ENCODE data around the gene UIMC1. TPM values are rescaled to one million over a fixed set of nuclear protein-coding genes. Genes with fewer than 3 reads are reported as not detected.

Gene UIMC1
- polyA plus RNA-seq, 1 donor (not counting 4 experiments of a cell fraction or from before 2014, with no cell fraction given) = 29.0 TPM

DNA sequence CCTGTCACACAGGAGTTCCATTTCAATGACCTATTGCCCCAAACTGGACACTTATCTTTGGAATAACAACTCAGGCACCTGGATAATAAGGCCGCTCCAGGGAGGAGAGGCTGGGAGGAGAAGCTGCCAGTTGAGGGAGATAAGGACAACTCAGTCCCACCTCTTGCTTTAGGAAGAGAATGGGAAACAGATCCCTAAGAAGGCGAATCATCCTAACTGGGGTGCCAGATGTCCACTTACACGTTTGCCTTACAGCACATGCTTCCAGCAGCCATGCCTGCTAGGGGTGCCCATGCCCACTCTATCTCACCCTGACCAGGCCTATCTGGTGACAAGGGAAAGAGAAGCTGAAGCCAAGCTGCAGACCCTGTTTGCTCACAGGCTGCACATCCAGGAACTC is 113.9 kb downstream of the UIMC1 start:
- Histone ChIP-seq H3K9me3 (ENCODE audit: control insufficient read depth, low read depth, low read length) (no peaks in the 10 kb centered on the region), H3K27me3 (ENCODE audit: control insufficient read depth, extremely low read depth, insufficient read depth, low read length) (peaks cover 10% of the 10 kb centered on the region), H3K9me1 (ENCODE audit: control insufficient read depth, extremely low read depth, insufficient read depth, low read length) (no peaks in the 10 kb centered on the region), H3K4me1 (ENCODE audit: control insufficient read depth, extremely low read depth, insufficient read depth, low read length) (no peaks in the 10 kb centered on the region), H3K27ac (ENCODE audit: control insufficient read depth, insufficient read depth, low read length) (no peak overlapping the region), H2AFZ (ENCODE audit: control insufficient read depth, low read length) (no peak overlapping the region), H3K4me2 (ENCODE audit: control insufficient read depth, extremely low read depth, insufficient read depth, low read depth, low read length) (no peak overlapping the region), H3K79me2 (ENCODE audit: control insufficient read depth, insufficient read depth, low read length) (no peaks in the 10 kb centered on the region), H3K36me3 (ENCODE audit: control insufficient read depth in 2 of 2, extremely low read depth in 1 of 2, insufficient read depth in 2 of 2, low read length in 2 of 2) (no peaks in the 10 kb centered on the region), H3K4me3 (ENCODE audit: control insufficient read depth in 2 of 3, extremely low read depth in 1 of 3, insufficient read depth in 2 of 3, low read depth in 1 of 3, low read length in 3 of 3) (no peak overlapping the region), H4K20me1 (ENCODE audit: control insufficient read depth, extremely low read depth, insufficient read depth, low read length) (no peaks in the 10 kb centered on the region), H3K9ac (ENCODE audit: control insufficient read depth, extremely low read depth, insufficient read depth, low read length) (no peak overlapping the region)
- no peak for DNase-seq (ENCODE audit: low read depth, low spot score)
- dilution Hi-C loops (cut with MboI; ENCODE audit: extremely low pct_ligation_motif_present, low sequenced_read_pairs) = no loop called here
- FAIRE-seq = no peak
- TF ChIP-seq, protein P1, sequence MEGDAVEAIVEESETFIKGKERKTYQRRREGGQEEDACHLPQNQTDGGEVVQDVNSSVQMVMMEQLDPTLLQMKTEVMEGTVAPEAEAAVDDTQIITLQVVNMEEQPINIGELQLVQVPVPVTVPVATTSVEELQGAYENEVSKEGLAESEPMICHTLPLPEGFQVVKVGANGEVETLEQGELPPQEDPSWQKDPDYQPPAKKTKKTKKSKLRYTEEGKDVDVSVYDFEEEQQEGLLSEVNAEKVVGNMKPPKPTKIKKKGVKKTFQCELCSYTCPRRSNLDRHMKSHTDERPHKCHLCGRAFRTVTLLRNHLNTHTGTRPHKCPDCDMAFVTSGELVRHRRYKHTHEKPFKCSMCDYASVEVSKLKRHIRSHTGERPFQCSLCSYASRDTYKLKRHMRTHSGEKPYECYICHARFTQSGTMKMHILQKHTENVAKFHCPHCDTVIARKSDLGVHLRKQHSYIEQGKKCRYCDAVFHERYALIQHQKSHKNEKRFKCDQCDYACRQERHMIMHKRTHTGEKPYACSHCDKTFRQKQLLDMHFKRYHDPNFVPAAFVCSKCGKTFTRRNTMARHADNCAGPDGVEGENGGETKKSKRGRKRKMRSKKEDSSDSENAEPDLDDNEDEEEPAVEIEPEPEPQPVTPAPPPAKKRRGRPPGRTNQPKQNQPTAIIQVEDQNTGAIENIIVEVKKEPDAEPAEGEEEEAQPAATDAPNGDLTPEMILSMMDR (optimal IDR thresholded peaks at IDR 0.05 in 1 of 3, IDR thresholded peaks at IDR 0.05 in 1 of 3, conservative IDR thresholded peaks at IDR 0.05 in 1 of 3; ENCODE audit: extremely low read depth in 1 of 3, insufficient read depth in 2 of 3, low read length in 3 of 3) = no peak
- no peak for TF ChIP-seq EZH2 (IDR thresholded peaks at IDR 0.05; ENCODE audit: low read length)

DNA sequence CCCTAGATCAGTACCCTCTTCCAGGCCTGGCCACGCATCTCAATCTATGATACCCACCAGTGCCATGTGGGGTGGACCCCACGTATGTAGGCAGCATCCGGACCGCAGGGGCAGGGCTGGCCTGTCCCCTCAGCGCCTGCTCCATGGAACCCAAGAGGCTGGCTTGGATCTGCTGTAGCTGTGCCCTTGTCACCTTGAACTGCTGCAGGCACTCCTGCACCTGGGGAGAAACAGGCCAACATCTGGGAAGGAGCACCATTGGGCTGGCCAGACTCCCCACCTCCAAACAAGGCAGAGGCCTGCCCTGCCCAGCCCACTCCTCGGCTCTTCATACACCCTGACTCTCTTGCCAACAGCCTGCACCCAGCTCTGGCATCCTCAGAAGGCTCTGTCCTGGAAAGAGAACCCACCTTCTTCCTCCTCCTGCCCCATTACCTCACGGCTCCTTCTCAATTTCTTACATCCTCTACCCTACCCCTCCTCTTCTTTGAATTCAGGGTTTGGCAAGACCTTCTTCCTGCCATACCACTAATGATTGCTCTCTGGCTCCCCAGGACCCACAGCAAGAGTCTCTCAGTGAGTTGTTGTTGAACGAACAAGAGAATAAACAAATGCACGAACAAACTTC is 115.1 kb downstream of the UIMC1 start:
- Histone ChIP-seq H3K9me1 (ENCODE audit: control insufficient read depth, extremely low read depth, insufficient read depth, low read length) (no peaks in the 10 kb centered on the region), H3K9ac (ENCODE audit: control insufficient read depth, extremely low read depth, insufficient read depth, low read length) (no peak overlapping the region), H3K36me3 (ENCODE audit: control insufficient read depth in 2 of 2, extremely low read depth in 1 of 2, insufficient read depth in 2 of 2, low read length in 2 of 2) (no peaks in the 10 kb centered on the region), H3K27ac (ENCODE audit: control insufficient read depth, insufficient read depth, low read length) (no peak overlapping the region), H3K79me2 (ENCODE audit: control insufficient read depth, insufficient read depth, low read length) (no peaks in the 10 kb centered on the region), H2AFZ (ENCODE audit: control insufficient read depth, low read length) (no peak overlapping the region), H3K27me3 (ENCODE audit: control insufficient read depth, extremely low read depth, insufficient read depth, low read length) (peaks cover 10% of the 10 kb centered on the region), H4K20me1 (ENCODE audit: control insufficient read depth, extremely low read depth, insufficient read depth, low read length) (no peaks in the 10 kb centered on the region), H3K4me2 (ENCODE audit: control insufficient read depth, extremely low read depth, insufficient read depth, low read depth, low read length) (no peak overlapping the region), H3K9me3 (ENCODE audit: control insufficient read depth, low read depth, low read length) (no peaks in the 10 kb centered on the region), H3K4me1 (ENCODE audit: control insufficient read depth, extremely low read depth, insufficient read depth, low read length) (no peaks in the 10 kb centered on the region), H3K4me3 (ENCODE audit: control insufficient read depth in 2 of 3, extremely low read depth in 1 of 3, insufficient read depth in 2 of 3, low read depth in 1 of 3, low read length in 3 of 3) (no peak overlapping the region)
- FAIRE-seq (no peak), DNase-seq (ENCODE audit: low read depth, low spot score) (no peak)
- dilution Hi-C loops (cut with MboI; ENCODE audit: extremely low pct_ligation_motif_present, low sequenced_read_pairs) = no loop called here
- TF ChIP-seq, protein P1 (optimal IDR thresholded peaks at IDR 0.05 in 1 of 3, IDR thresholded peaks at IDR 0.05 in 1 of 3, conservative IDR thresholded peaks at IDR 0.05 in 1 of 3; ENCODE audit: extremely low read depth in 1 of 3, insufficient read depth in 2 of 3, low read length in 3 of 3) = no peak
- no peak for TF ChIP-seq EZH2 (IDR thresholded peaks at IDR 0.05; ENCODE audit: low read length)
